ENCODE results near the gene PHACTR3. TPM values are rescaled to one million over a fixed set of nuclear protein-coding genes. Genes with fewer than 3 reads are reported as not detected.

The PHACTR3 gene
- total RNA-seq, 1 experiment from 2014 or later = 0.11 TPM

GRCh38 chr20:59825944-59826759 lies 221.8 kb downstream of the PHACTR3 start:
- H3K27me3 ChIP-seq (replicated peaks; ENCODE audit: control insufficient read depth, insufficient read depth, low read length) = no peaks in the 10 kb centered on the region
- H3K4me3 ChIP-seq (ENCODE audit: low read depth, low read length) = no peak overlapping the region
- ChIA-PET CTCF (no interaction called here), POLR2A (no interaction called here)
- Mint-ChIP-seq H3K9me3 (ENCODE audit: unreplicated experiment) (no peaks in the 10 kb centered on the region), H3K36me3 (ENCODE audit: insufficient read depth, unreplicated experiment) (no peaks in the 10 kb centered on the region), H3K4me1 (ENCODE audit: low read depth, unreplicated experiment) (peaks cover 13% of the 10 kb centered on the region), H3K27ac (ENCODE audit: unreplicated experiment) (peak overlapping the region; percentile 1), H3K27me3 (ENCODE audit: insufficient read depth, unreplicated experiment) (peaks cover 14% of the 10 kb centered on the region), H3K4me3 (ENCODE audit: unreplicated experiment) (no peak overlapping the region)
- DNase-seq = peak; percentile 59 to 74
- TF ChIP-seq CTCF (IDR thresholded peaks at IDR 0.05; ENCODE audit: insufficient read depth in 1 of 2, low read depth in 1 of 2, low read length in 1 of 2, severe bottlenecking in 1 of 2, unreplicated experiment in 1 of 2) = no peak
- H3K36me3 ChIP-seq (ENCODE audit: control insufficient read depth, insufficient read depth, low read length) = no peaks in the 10 kb centered on the region
- intact Hi-C loops (cut with micrococcal nuclease; ENCODE audit: unreplicated experiment) = no loop called here
- H3K9me3 ChIP-seq = no peaks in the 10 kb centered on the region
- BruUV-seq (replicated peaks) = no TSS peak
- 0 out of 2 replicates have a peak, but pooled peaks cover under 1% of the 10 kb centered on the region for H3K4me1 ChIP-seq

- peak in 1 of 2 experiments; percentile 38 for DNase-seq
- Mint-ChIP-seq H3K9me3 (ENCODE audit: unreplicated experiment) (no peaks in the 10 kb centered on the region), H3K27me3 (ENCODE audit: insufficient read depth, unreplicated experiment) (peaks cover 11% of the 10 kb centered on the region), H3K27ac (ENCODE audit: unreplicated experiment) (no peak overlapping the region), H3K36me3 (ENCODE audit: insufficient read depth, unreplicated experiment) (no peaks in the 10 kb centered on the region), H3K4me1 (ENCODE audit: low read depth, unreplicated experiment) (peaks cover 13% of the 10 kb centered on the region), H3K4me3 (ENCODE audit: unreplicated experiment) (no peak overlapping the region)
- Histone ChIP-seq H3K9me3 (no peaks in the 10 kb centered on the region), H3K4me3 (ENCODE audit: low read depth, low read length) (no peak overlapping the region), H3K27me3 (replicated peaks; ENCODE audit: control insufficient read depth, insufficient read depth, low read length) (no peaks in the 10 kb centered on the region), H3K4me1 (0 out of 2 replicates have a peak, but pooled peaks cover 7% of the 10 kb centered on the region), H3K36me3 (ENCODE audit: control insufficient read depth, insufficient read depth, low read length) (no peaks in the 10 kb centered on the region)
- CTCF ChIA-PET = no interaction called here
- POLR2A ChIA-PET = no interaction called here
- TF ChIP-seq CTCF (IDR thresholded peaks at IDR 0.05; ENCODE audit: insufficient read depth in 1 of 2, low read depth in 1 of 2, low read length in 1 of 2, severe bottlenecking in 1 of 2, unreplicated experiment in 1 of 2) = no peak
- BruUV-seq (replicated peaks) = no TSS peak
- intact Hi-C loops (cut with micrococcal nuclease; ENCODE audit: unreplicated experiment) = no loop called here
Measured at GRCh38 chr20:59827138-59828056, 223.1 kb downstream of the PHACTR3 start.
